Trophoblast cell (in vitro differentiated cells and primary cell): ENCODE measurements around the gene RBPJ.

Experiments used
- DNase-seq, 2 donors: peaks; one replicate each; pipeline ENCODE4 v3.0.0-alpha.2; 2016
- H2AFZ ChIP-seq: 2 replicates; pipeline ENCODE4 v1.6.1; 2013; ENCODE audit warnings: low read length, moderate library complexity, mild to moderate bottlenecking; ENCODE audit not compliant: insufficient read depth, poor library complexity
- H2AK5ac ChIP-seq: 2 replicates; pipeline ENCODE4 v1.6.1; 2013; ENCODE audit warnings: mild to moderate bottlenecking, low read length
- H2BK120ac ChIP-seq: 2 replicates; pipeline ENCODE4 v1.6.1; 2013; ENCODE audit warnings: low read length, mild to moderate bottlenecking, moderate library complexity; ENCODE audit not compliant: insufficient read depth, poor library complexity
- H2BK12ac ChIP-seq: 2 replicates; pipeline ENCODE4 v1.6.1; 2013; ENCODE audit warnings: mild to moderate bottlenecking, low read length, moderate library complexity
- H2BK5ac ChIP-seq: 2 replicates; pipeline ENCODE4 v1.6.1; 2013; ENCODE audit warnings: low read length, low read depth, moderate library complexity, mild to moderate bottlenecking; ENCODE audit not compliant: poor library complexity
- H3K14ac ChIP-seq: 2 replicates; pipeline ENCODE4 v1.6.1; 2013; ENCODE audit warnings: mild to moderate bottlenecking, low read length
- H3K18ac ChIP-seq: 2 replicates; pipeline ENCODE4 v1.6.1; 2013; ENCODE audit warnings: mild to moderate bottlenecking, low read length
- H3K23ac ChIP-seq: 2 replicates; pipeline ENCODE4 v1.6.1; 2013; ENCODE audit warnings: low read length
- H3K27ac ChIP-seq: 2 replicates; pipeline ENCODE4 v1.5.1; 2013; ENCODE audit warnings: low read depth, mild to moderate bottlenecking, inconsistent platforms, low read length, moderate library complexity
- H3K27me3 ChIP-seq: 2 replicates; pipeline ENCODE4 v1.6.1; 2013; ENCODE audit warnings: inconsistent platforms, mild to moderate bottlenecking, low read length, moderate library complexity; ENCODE audit not compliant: insufficient read depth
- H3K36me3 ChIP-seq, 2 experiments: 1 replicate in 1 of 2; 2 replicates in 1 of 2; pipeline ENCODE4 v1.6.1; 2013; ENCODE audit warnings: low read length in 2 of 2, mild to moderate bottlenecking in 2 of 2, moderate library complexity in 1 of 2; ENCODE audit not compliant: insufficient read depth in 2 of 2, control insufficient read depth in 1 of 2
- H3K4ac ChIP-seq: 2 replicates; pipeline ENCODE4 v1.6.1; 2013; ENCODE audit warnings: low read depth, mild to moderate bottlenecking, low read length, moderate library complexity
- H3K4me1 ChIP-seq, 2 experiments: 1 replicate in 1 of 2; 2 replicates in 1 of 2; pipeline ENCODE4 v1.6.1; 2013; ENCODE audit warnings: low read length in 2 of 2, mild to moderate bottlenecking in 2 of 2, moderate library complexity in 1 of 2; ENCODE audit not compliant: insufficient read depth in 2 of 2, control insufficient read depth in 1 of 2
- H3K4me2 ChIP-seq: 2 replicates; pipeline ENCODE4 v1.6.1; 2013; ENCODE audit warnings: inconsistent platforms, mild to moderate bottlenecking, low read length, moderate library complexity
- H3K4me3 ChIP-seq: 2 replicates; pipeline ENCODE4 v1.5.1; 2013; ENCODE audit warnings: mild to moderate bottlenecking, low read depth, low read length, inconsistent platforms
- H3K79me1 ChIP-seq: one replicate; pipeline ENCODE4 v1.6.1; 2013; ENCODE audit warnings: low read length
- H3K79me2 ChIP-seq: 2 replicates; pipeline ENCODE4 v1.6.1; 2013; ENCODE audit warnings: low read length, mild to moderate bottlenecking; ENCODE audit not compliant: control insufficient read depth, insufficient read depth, poor library complexity
- H3K9ac ChIP-seq: 2 replicates; pipeline ENCODE4 v1.6.1; 2013; ENCODE audit warnings: mild to moderate bottlenecking, low read length
- H3K9me3 ChIP-seq: 2 replicates; pipeline ENCODE4 v1.6.1; 2013; ENCODE audit warnings: low read depth, mild to moderate bottlenecking, control low read depth, inconsistent platforms, low read length; ENCODE audit not compliant: insufficient read depth
- H4K12ac ChIP-seq: 2 replicates; pipeline ENCODE4 v1.6.1; 2013; ENCODE audit warnings: low read depth, mild to moderate bottlenecking, low read length, moderate library complexity
- H4K8ac ChIP-seq: 2 replicates; pipeline ENCODE4 v1.6.1; 2013; ENCODE audit warnings: low read depth, mild to moderate bottlenecking, low read length, moderate library complexity
- H4K91ac ChIP-seq: one replicate; pipeline ENCODE4 v1.6.1; 2013; ENCODE audit warnings: low read depth, mild to moderate bottlenecking, low read length, moderate library complexity
- WGBS: extraction: QIAGEN DNeasy Blood & Tissue Kit; methylation state at CpG from one replicate; pipeline ENCODE4 v1.1.7; 2013; ENCODE audit warnings: missing lambda C conversion rate; ENCODE audit not compliant: insufficient read length, insufficient coverage; ENCODE audit errors: extremely low coverage; 5-methylcytosine and 5-hydroxymethylcytosine counted together

RBPJ gene

DNA sequence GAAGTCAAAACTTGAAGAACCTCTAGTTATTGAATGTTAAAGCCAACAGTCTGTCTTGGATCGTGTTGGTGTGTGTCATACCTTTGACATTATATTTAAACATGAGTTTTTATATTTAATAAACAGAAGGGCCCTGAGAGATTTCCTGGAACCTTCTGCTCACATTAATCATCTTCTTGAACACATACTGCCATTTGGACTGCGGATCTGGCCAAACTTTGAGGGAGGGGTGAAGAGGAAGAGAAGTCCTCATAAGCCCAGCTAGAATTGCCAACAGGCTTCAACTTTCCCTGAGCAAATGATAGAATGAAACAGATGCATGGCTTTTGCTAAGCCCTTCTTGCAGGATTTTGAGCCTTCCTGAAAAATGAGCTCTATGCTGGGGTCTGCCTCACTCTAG, 142.1 kb downstream of the RBPJ start:
- Histone ChIP-seq H2AK5ac (no peak overlapping the region), H3K4me2 (no peak overlapping the region), H3K79me2 (no peaks in the 10 kb centered on the region), H3K79me1 (no peaks in the 10 kb centered on the region), H2BK12ac (no peak overlapping the region), H3K9ac (no peak overlapping the region), H4K91ac (no peak overlapping the region), H3K4me3 (no peak overlapping the region), H2AFZ (no peak overlapping the region), H3K4me1 (no peaks in the 10 kb centered on the region), H3K36me3 (no peaks in the 10 kb centered on the region), H2BK120ac (no peak overlapping the region), H3K23ac (no peak overlapping the region), H4K12ac (no peak overlapping the region), H2BK5ac (no peak overlapping the region), H3K9me3 (peaks cover 2% of the 10 kb centered on the region), H3K18ac (no peak overlapping the region), H4K8ac (no peak overlapping the region), H3K27me3 (no peaks in the 10 kb centered on the region), H3K27ac (no peak overlapping the region), H3K4ac (no peak overlapping the region), H3K14ac (no peak overlapping the region)
- DNase-seq, result no peak
- WGBS, result no CpG with 5 or more reads among the region's 2 CpGs

DNA sequence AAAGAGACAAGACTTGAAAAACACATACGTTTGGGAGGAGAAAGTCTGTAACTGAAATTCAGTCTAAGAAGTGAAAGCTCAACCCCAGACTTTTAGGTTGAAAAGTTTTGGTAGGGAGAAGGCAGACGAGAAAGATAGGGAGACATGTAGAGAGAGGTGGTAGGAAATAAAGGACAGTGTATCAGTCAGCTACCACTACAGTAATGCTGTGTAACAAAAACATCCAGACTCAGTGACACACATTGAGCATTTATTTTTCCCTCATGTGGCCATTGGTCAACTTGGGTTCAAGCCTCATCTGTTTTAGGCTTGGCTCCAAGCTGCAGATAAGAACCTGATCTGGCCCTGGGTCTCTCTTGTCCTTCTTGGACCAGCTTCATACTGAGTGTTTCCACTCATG, 142.6 kb downstream of the RBPJ start:
- H3K27me3 ChIP-seq, result no peaks in the 10 kb centered on the region
- no peak overlapping the region for H2BK12ac ChIP-seq
- no peak overlapping the region for H4K8ac ChIP-seq
- no peak overlapping the region for H2BK120ac ChIP-seq
- DNase-seq, result no peak
- no peak overlapping the region for H2AK5ac ChIP-seq
- H2BK5ac ChIP-seq, result no peak overlapping the region
- H3K4me1 ChIP-seq, result no peaks in the 10 kb centered on the region
- no peak overlapping the region for H2AFZ ChIP-seq
- H3K79me2 ChIP-seq, result no peaks in the 10 kb centered on the region
- no peak overlapping the region for H3K9ac ChIP-seq
- WGBS, result no CpG with 5 or more reads among the region's 2 CpGs
- H3K4me3 ChIP-seq, result no peak overlapping the region
- H4K91ac ChIP-seq, result no peak overlapping the region
- H3K4me2 ChIP-seq, result no peak overlapping the region
- no peak overlapping the region for H3K4ac ChIP-seq
- no peaks in the 10 kb centered on the region for H3K79me1 ChIP-seq
- H3K27ac ChIP-seq, result no peak overlapping the region
- H3K9me3 ChIP-seq, result peaks cover 2% of the 10 kb centered on the region
- H3K18ac ChIP-seq, result no peak overlapping the region
- no peaks in the 10 kb centered on the region for H3K36me3 ChIP-seq
- H3K14ac ChIP-seq, result no peak overlapping the region
- no peak overlapping the region for H4K12ac ChIP-seq
- no peak overlapping the region for H3K23ac ChIP-seq

DNA sequence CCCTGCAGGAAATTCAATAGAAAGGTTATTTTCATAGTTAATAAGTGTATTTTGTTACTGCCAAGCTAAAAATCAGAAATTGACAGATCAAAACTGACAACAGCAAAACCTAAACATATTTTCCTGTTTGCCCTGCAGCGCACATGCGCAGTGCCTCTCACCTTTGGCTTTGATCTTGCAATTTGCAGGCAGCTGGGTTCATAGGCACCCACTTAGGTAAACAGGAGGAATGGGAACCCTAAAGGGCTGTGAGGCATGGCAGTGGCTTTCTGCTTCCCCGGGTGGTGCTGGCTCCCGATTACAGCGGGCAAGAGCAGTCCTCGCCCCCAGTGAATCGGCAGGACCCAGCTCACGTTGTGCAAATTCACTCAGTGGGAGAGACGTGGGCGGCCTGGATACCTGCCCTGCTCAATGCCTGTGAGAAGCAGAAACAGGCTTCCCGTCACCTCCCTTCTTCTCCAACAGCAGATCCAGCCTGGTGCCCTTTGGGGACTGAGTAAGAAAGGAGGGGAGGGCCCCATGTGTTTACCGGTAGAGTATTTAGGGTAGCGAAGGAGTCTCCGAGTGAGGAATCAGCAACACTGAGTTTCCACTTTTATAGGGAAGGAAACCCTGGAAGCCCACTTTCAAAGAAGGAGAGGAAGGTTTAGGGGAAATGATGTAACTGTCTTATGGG, 143.7 kb downstream of the RBPJ start:
- H3K36me3 ChIP-seq, result no peaks in the 10 kb centered on the region
- H3K79me1 ChIP-seq, result no peaks in the 10 kb centered on the region
- H2BK5ac ChIP-seq, result no peak overlapping the region
- no peak overlapping the region for H2BK12ac ChIP-seq
- H2AK5ac ChIP-seq, result no peak overlapping the region
- no peak overlapping the region for H3K23ac ChIP-seq
- H2BK120ac ChIP-seq, result no peak overlapping the region
- H3K4me1 ChIP-seq, result no peaks in the 10 kb centered on the region
- no peak overlapping the region for H4K8ac ChIP-seq
- peaks cover 2% of the 10 kb centered on the region for H3K9me3 ChIP-seq
- H3K27me3 ChIP-seq, result no peaks in the 10 kb centered on the region
- H3K27ac ChIP-seq, result no peak overlapping the region
- H4K91ac ChIP-seq, result no peak overlapping the region
- H3K4ac ChIP-seq, result no peak overlapping the region
- H4K12ac ChIP-seq, result no peak overlapping the region
- no peak overlapping the region for H3K9ac ChIP-seq
- no peak overlapping the region for H2AFZ ChIP-seq
- no peak overlapping the region for H3K14ac ChIP-seq
- no peak overlapping the region for H3K4me3 ChIP-seq
- H3K18ac ChIP-seq, result no peak overlapping the region
- no peak for DNase-seq
- H3K79me2 ChIP-seq, result no peaks in the 10 kb centered on the region
- no CpG with 5 or more reads among the region's 14 CpGs for WGBS
- H3K4me2 ChIP-seq, result no peak overlapping the region

- H3K4me2 ChIP-seq, result no peak overlapping the region
- no peak for DNase-seq
- H3K27ac ChIP-seq, result no peak overlapping the region
- H4K91ac ChIP-seq, result no peak overlapping the region
- H3K9me3 ChIP-seq, result no peaks in the 10 kb centered on the region
- WGBS, result no CpG with 5 or more reads among the region's 10 CpGs
- no peak overlapping the region for H3K4me3 ChIP-seq
- no peaks in the 10 kb centered on the region for H3K79me1 ChIP-seq
- H3K36me3 ChIP-seq, result no peaks in the 10 kb centered on the region
- no peaks in the 10 kb centered on the region for H3K79me2 ChIP-seq
- no peak overlapping the region for H2BK5ac ChIP-seq
- H2BK12ac ChIP-seq, result no peak overlapping the region
- H4K8ac ChIP-seq, result no peak overlapping the region
- no peak overlapping the region for H3K9ac ChIP-seq
- H4K12ac ChIP-seq, result no peak overlapping the region
- no peak overlapping the region for H3K14ac ChIP-seq
- no peak overlapping the region for H2AK5ac ChIP-seq
- H3K4ac ChIP-seq, result no peak overlapping the region
- no peaks in the 10 kb centered on the region for H3K27me3 ChIP-seq
- H2BK120ac ChIP-seq, result no peak overlapping the region
- H3K18ac ChIP-seq, result no peak overlapping the region
- H3K4me1 ChIP-seq, result no peaks in the 10 kb centered on the region
- H3K23ac ChIP-seq, result no peak overlapping the region
- no peak overlapping the region for H2AFZ ChIP-seq
Measured at GRCh38 chr4:26466578-26467270, 145.9 kb downstream of the RBPJ start.
